Keratinocyte (primary cell): ENCODE results near the gene INKA2. TPM values are rescaled to one million over a fixed set of nuclear protein-coding genes. Genes with fewer than 3 reads are reported as not detected.

Experiments
- DNase-seq: peaks from one replicate; pipeline ENCODE4 v3.0.0-alpha.2; 2011; ENCODE audit warnings: low read depth, missing footprints, low spot score
- FAIRE-seq: peaks from 2 replicates; lab custom pipeline; 2011; peaks lifted over from hg19 to GRCh38; lab: Jason Lieb, UNC
- H2AFZ ChIP-seq: 2 replicates; pipeline ENCODE4 v1.6.0; 2012; ENCODE audit warnings: low read length, control low read depth, inconsistent platforms; ENCODE audit not compliant: control insufficient read depth
- H3K27ac ChIP-seq: 2 replicates; pipeline ENCODE4 v1.5.1; 2011; ENCODE audit warnings: low read length; ENCODE audit not compliant: control insufficient read depth, insufficient read depth
- H3K27me3 ChIP-seq: 3 replicates; pipeline ENCODE4 v1.6.0; 2011; ENCODE audit warnings: low read length; ENCODE audit not compliant: control insufficient read depth, insufficient read depth; ENCODE audit errors: extremely low read depth
- H3K36me3 ChIP-seq, 2 experiments: 2 replicates in 1 of 2; 3 replicates in 1 of 2; pipeline ENCODE4 v1.5.1; 2011; ENCODE audit warnings: low read length in 2 of 2, mild to moderate bottlenecking in 1 of 2; ENCODE audit not compliant: control insufficient read depth in 2 of 2, insufficient read depth in 2 of 2; ENCODE audit errors: extremely low read depth in 1 of 2
- H3K4me1 ChIP-seq: 3 replicates; pipeline ENCODE4 v1.5.1; 2011; ENCODE audit warnings: low read length; ENCODE audit not compliant: control insufficient read depth, insufficient read depth; ENCODE audit errors: extremely low read depth
- H3K4me2 ChIP-seq: 3 replicates; pipeline ENCODE4 v1.6.0; 2011; ENCODE audit warnings: low read depth, low read length; ENCODE audit not compliant: control insufficient read depth, insufficient read depth; ENCODE audit errors: extremely low read depth
- H3K4me3 ChIP-seq, 3 experiments: fragments of 200-600 bp in 1 of 3; sonication (generic) in 1 of 3; 2 replicates in 2 of 3; 3 replicates in 1 of 3; pipeline ENCODE4 v1.5.1; 2011 to 2016; ENCODE audit warnings: low read length in 3 of 3, mild to moderate bottlenecking in 3 of 3, control low read depth in 2 of 3, inconsistent platforms in 1 of 3, low read depth in 1 of 3, mixed read lengths in 1 of 3, mixed run types in 1 of 3, moderate library complexity in 1 of 3; ENCODE audit not compliant: control insufficient read depth in 2 of 3, insufficient read depth in 2 of 3; ENCODE audit errors: extremely low read depth in 1 of 3
- H3K79me2 ChIP-seq: 2 replicates; pipeline ENCODE4 v1.6.0; 2012; ENCODE audit warnings: low read length; ENCODE audit not compliant: control insufficient read depth, insufficient read depth
- H3K9ac ChIP-seq: 3 replicates; pipeline ENCODE4 v1.6.0; 2011; ENCODE audit warnings: low read length; ENCODE audit not compliant: control insufficient read depth, insufficient read depth; ENCODE audit errors: extremely low read depth
- H3K9me1 ChIP-seq: 3 replicates; pipeline ENCODE4 v1.6.0; 2011; ENCODE audit warnings: low read length; ENCODE audit not compliant: control insufficient read depth, insufficient read depth; ENCODE audit errors: extremely low read depth
- H3K9me3 ChIP-seq: 2 replicates; pipeline ENCODE4 v1.5.1; 2012; ENCODE audit warnings: low read depth, low read length; ENCODE audit not compliant: control insufficient read depth
- H4K20me1 ChIP-seq: 3 replicates; pipeline ENCODE4 v1.6.0; 2011; ENCODE audit warnings: low read length; ENCODE audit not compliant: control insufficient read depth, insufficient read depth; ENCODE audit errors: extremely low read depth
- CTCF ChIP-seq, 3 experiments: IDR thresholded peaks in 1 of 3; conservative IDR thresholded peaks in 1 of 3; optimal IDR thresholded peaks in 1 of 3; 2 replicates in 2 of 3; 3 replicates in 1 of 3; pipeline versions ENCODE3 to v1.5.1; 2011; ENCODE audit warnings: low read length in 3 of 3, mild to moderate bottlenecking in 3 of 3, moderate library complexity in 2 of 3, control low read depth in 1 of 3, inconsistent platforms in 1 of 3; ENCODE audit not compliant: insufficient read depth in 2 of 3; ENCODE audit errors: extremely low read depth in 1 of 3
- EZH2 ChIP-seq: IDR thresholded peaks from one replicate; pipeline ENCODE4 v1.6.1; 2012; ENCODE audit warnings: inconsistent platforms, mild to moderate bottlenecking, low read length, moderate library complexity
- dilution Hi-C: fragments of 300-500 bp; cut with MboI; formaldehyde crosslinking; loops from one replicate; pipeline ENCODE4 v1.7.0; 2020; ENCODE audit warnings: low sequenced_read_pairs; ENCODE audit not compliant: extremely low pct_ligation_motif_present
- polyA plus RNA-seq, 5 experiments: library from polyadenylated mRNA; depleted of rRNA in 3 of 5; stranded (reverse) in 3 of 5; stranded (forward) in 1 of 5; unstranded in 1 of 5; fragments of >200 nt; gene quantifications; 1 replicate in 1 of 5; 2 replicates in 3 of 5; 3 replicates in 1 of 5; pipeline versions ENCODE4 v1.2.1 to v1.2.3, GENCODE V29; 2011 to 2012; ENCODE audit warnings: missing spikeins in 2 of 5, low read depth in 1 of 5, low replicate concordance in 1 of 5

INKA2 gene
- polyA plus RNA-seq, 1 donor (not counting 4 experiments of a cell fraction or from before 2014, with no cell fraction given) = 2.7 TPM

- Histone ChIP-seq H3K4me1 (peaks cover 27% of the 10 kb centered on the region), H3K79me2 (no peaks in the 10 kb centered on the region), H3K27ac (no peak overlapping the region), H3K4me2 (no peak overlapping the region), H3K36me3 (no peaks in the 10 kb centered on the region), H3K4me3 (no peak overlapping the region), H2AFZ (no peak overlapping the region), H4K20me1 (no peaks in the 10 kb centered on the region), H3K9me1 (no peaks in the 10 kb centered on the region), H3K9ac (no peak overlapping the region), H3K27me3 (no peaks in the 10 kb centered on the region), H3K9me3 (no peaks in the 10 kb centered on the region)
- dilution Hi-C loops = no loop called here
- TF ChIP-seq EZH2 = no peak
- TF ChIP-seq CTCF (optimal IDR thresholded peaks at IDR 0.05 in 1 of 3, IDR thresholded peaks at IDR 0.05 in 1 of 3, conservative IDR thresholded peaks at IDR 0.05 in 1 of 3; ENCODE audit: extremely low read depth in 1 of 3, insufficient read depth in 2 of 3, low read length in 3 of 3) = no peak
- DNase-seq (no peak), FAIRE-seq (no peak)
Observed at GRCh38 chr1:111735321-111735720, 3.9 kb downstream of the INKA2 start.

- H3K4me2 ChIP-seq = no peak overlapping the region
- no peaks in the 10 kb centered on the region for H3K27me3 ChIP-seq
- TF ChIP-seq CTCF (optimal IDR thresholded peaks at IDR 0.05 in 1 of 3, IDR thresholded peaks at IDR 0.05 in 1 of 3, conservative IDR thresholded peaks at IDR 0.05 in 1 of 3; ENCODE audit: extremely low read depth in 1 of 3, insufficient read depth in 2 of 3, low read length in 3 of 3) = no peak
- TF ChIP-seq EZH2 = no peak
- no peaks in the 10 kb centered on the region for H3K9me3 ChIP-seq
- H3K36me3 ChIP-seq = no peaks in the 10 kb centered on the region
- no peak overlapping the region for H3K27ac ChIP-seq
- dilution Hi-C loops = no loop called here
- FAIRE-seq (no peak), DNase-seq (no peak)
- H2AFZ ChIP-seq = no peak overlapping the region
- peaks cover 24% of the 10 kb centered on the region for H3K4me1 ChIP-seq
- H3K79me2 ChIP-seq = no peaks in the 10 kb centered on the region
- H3K9me1 ChIP-seq = no peaks in the 10 kb centered on the region
- no peak overlapping the region for H3K4me3 ChIP-seq
- no peaks in the 10 kb centered on the region for H4K20me1 ChIP-seq
- no peak overlapping the region for H3K9ac ChIP-seq
Observed at GRCh38 chr1:111734856-111735255, 4.3 kb downstream of the INKA2 start.
